ENCODE measurements around the gene RAB30. TPM values are rescaled to one million over a fixed set of nuclear protein-coding genes. Genes with fewer than 3 reads are reported as not detected.
A peak's percentile ranks its signal among the peaks of the same experiment; 100 is the strongest.

The RAB30 gene
- total and polyA plus RNA-seq, 8 donors: 11.3 to 15.9 (median 14.3) TPM

DNA sequence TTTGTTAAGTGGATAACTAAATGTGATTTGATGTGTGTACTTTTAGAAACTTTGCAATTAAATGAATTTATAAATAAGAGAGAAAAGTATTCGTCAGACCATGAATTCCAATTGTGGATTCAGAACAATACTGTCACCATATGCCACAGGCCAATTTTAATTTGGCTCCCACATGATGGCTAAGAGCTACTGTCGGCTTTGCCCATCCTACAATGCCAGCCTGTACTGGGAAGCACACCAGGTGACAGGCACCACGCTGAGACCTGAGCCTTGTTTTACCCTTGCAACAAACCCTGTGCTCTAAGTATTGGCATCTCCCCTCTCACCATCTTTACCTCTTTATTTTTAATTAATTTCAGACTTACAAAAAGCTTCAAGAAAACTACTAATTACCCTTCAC is 14.0 kb downstream of the RAB30 start:
- TF ChIP-seq, protein P1, sequence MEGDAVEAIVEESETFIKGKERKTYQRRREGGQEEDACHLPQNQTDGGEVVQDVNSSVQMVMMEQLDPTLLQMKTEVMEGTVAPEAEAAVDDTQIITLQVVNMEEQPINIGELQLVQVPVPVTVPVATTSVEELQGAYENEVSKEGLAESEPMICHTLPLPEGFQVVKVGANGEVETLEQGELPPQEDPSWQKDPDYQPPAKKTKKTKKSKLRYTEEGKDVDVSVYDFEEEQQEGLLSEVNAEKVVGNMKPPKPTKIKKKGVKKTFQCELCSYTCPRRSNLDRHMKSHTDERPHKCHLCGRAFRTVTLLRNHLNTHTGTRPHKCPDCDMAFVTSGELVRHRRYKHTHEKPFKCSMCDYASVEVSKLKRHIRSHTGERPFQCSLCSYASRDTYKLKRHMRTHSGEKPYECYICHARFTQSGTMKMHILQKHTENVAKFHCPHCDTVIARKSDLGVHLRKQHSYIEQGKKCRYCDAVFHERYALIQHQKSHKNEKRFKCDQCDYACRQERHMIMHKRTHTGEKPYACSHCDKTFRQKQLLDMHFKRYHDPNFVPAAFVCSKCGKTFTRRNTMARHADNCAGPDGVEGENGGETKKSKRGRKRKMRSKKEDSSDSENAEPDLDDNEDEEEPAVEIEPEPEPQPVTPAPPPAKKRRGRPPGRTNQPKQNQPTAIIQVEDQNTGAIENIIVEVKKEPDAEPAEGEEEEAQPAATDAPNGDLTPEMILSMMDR (IDR thresholded peaks at IDR 0.05): no peak
- intact Hi-C loops (cut with DNase I): no loop called here
- Histone ChIP-seq H3K36me3 (no peaks in the 10 kb centered on the region), H3K4me3 (no peak overlapping the region), H3K9me3 (no peaks in the 10 kb centered on the region), H3K27ac (no peak overlapping the region), H3K27me3 (no peaks in the 10 kb centered on the region), H3K4me1 (peaks cover 0 to 21% of the 10 kb centered on the region in 2 donors)
- DNase-seq: no peak
- ATAC-seq: no peak

DNA sequence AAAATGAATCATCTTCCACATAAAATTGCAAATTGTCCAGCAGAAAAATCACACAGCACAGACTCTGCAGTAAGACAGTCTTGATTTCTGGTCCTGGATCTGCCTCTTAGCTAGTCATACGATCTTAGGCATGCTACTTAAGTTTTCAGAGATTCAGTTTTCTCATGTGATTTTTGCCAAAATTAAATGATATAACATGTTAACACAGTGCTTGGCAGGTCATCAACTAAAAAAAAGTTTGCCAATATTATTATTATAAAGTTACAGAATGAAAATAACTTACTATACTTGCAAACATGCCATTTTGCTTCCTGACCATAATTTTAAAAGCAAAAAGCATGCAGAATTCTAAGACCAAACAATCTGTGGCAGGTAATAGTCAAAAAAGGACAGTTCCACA is 15.1 kb downstream of the RAB30 start:
- peaks cover 0 to 23% of the 10 kb centered on the region in 2 donors for H3K4me1 ChIP-seq
- H3K9me3 ChIP-seq: no peaks in the 10 kb centered on the region
- no peaks in the 10 kb centered on the region for H3K36me3 ChIP-seq
- H3K27me3 ChIP-seq: no peaks in the 10 kb centered on the region
- ATAC-seq (no peak), DNase-seq (no peak)
- H3K4me3 ChIP-seq: no peak overlapping the region
- no peak overlapping the region for H3K27ac ChIP-seq
- intact Hi-C loops (cut with DNase I): no loop called here
- TF ChIP-seq, protein P1 (IDR thresholded peaks at IDR 0.05): no peak

DNA sequence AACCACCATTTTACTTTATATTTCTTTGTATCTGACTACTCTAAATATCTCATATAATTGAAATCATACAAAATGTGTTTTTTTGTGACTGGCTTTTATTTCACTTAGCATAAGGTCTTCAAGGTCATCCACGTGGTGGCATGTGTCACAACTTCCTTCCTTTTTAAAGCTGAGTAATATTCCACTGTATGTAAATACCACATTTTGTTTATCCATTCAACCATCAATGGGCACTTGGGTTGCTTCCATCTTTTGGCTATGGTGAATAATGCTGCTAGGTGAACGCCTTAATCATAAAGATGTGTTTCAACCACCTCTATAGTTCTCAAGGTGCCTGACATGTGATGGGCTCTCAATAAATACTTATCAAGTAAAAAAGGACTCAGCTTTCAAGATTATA is 15.5 kb downstream of the RAB30 start:
- Histone ChIP-seq H3K4me3 (no peak overlapping the region), H3K27me3 (no peaks in the 10 kb centered on the region), H3K27ac (no peak overlapping the region), H3K4me1 (peaks cover 0 to 23% of the 10 kb centered on the region in 2 donors), H3K36me3 (no peaks in the 10 kb centered on the region), H3K9me3 (no peaks in the 10 kb centered on the region)
- intact Hi-C loops (cut with DNase I): no loop called here
- DNase-seq (no peak), ATAC-seq (no peak)
- TF ChIP-seq, protein P1 (IDR thresholded peaks at IDR 0.05): no peak

DNA sequence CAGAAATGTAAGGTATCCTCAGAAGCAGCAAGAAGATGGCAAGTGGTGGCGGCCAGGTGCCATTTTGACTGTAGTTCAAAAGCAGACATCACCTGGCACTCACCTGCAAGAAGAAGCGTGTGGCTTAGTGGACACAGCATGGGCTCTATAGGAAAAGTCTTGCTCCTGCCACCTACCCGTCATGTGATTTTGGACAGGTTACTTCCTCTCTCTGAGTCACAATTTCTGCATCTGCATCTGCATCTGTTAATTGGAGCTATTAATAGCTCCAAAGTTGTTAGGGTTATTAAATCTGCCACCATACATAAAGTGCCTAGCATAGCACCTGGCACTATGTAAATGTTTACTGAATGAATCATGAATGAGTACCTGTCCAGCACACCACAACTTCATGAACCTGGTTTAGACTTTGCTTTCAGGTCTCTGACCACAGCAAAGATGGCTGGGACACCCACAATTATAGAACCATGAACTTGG is 16.8 kb downstream of the RAB30 start:
- Histone ChIP-seq H3K27ac (no peak overlapping the region), H3K4me3 (no peak overlapping the region), H3K36me3 (no peaks in the 10 kb centered on the region), H3K27me3 (no peaks in the 10 kb centered on the region), H3K9me3 (no peaks in the 10 kb centered on the region), H3K4me1 (peaks cover 0 to 23% of the 10 kb centered on the region in 2 donors)
- TF ChIP-seq, protein P1 (IDR thresholded peaks at IDR 0.05): no peak
- ATAC-seq (peak; percentile 89), DNase-seq (no peak)
- intact Hi-C loops (cut with DNase I): no loop called here

DNA sequence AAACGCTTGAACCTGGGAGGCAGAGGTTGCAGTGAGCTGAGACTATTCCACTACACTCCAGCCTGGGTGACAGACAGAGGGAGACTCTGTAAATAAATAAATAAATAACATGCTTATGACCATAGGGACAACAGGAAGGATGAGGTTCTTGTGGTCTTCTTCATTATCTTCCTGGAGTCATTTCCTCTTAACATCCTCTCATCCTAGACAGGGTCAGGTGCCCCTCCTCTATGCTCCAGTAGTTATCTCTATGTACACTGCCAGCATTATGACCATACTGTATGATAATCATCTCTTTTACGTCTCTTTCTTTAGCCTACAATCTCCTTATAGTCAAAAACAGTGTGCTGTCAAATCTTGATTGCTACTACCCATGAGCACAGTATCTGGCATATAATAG is 17.7 kb downstream of the RAB30 start:
- no peak for DNase-seq
- Histone ChIP-seq H3K9me3 (no peaks in the 10 kb centered on the region), H3K4me1 (peaks cover 0 to 23% of the 10 kb centered on the region in 2 donors), H3K4me3 (no peak overlapping the region), H3K36me3 (no peaks in the 10 kb centered on the region), H3K27ac (no peak overlapping the region), H3K27me3 (no peaks in the 10 kb centered on the region)
- ATAC-seq: no peak
- TF ChIP-seq, protein P1 (IDR thresholded peaks at IDR 0.05): no peak
- intact Hi-C loops (cut with DNase I): no loop called here
